Muscle of back (tissue), 13 donors: ENCODE data around the gene DEFB112. TPM values are rescaled to one million over a fixed set of nuclear protein-coding genes. Genes with fewer than 3 reads are reported as not detected.

Source experiments
- DNase-seq, 3 donors: peaks; one replicate each; pipeline versions ENCODE4 v3.0.0 to v3.0.0-alpha.2; 2013
- long read RNA-seq, 9 donors: transcript quantifications; one replicate each; lab custom pipeline, GENCODE V29; 2026
- polyA plus RNA-seq, 10 donors: library from polyadenylated mRNA; unstranded; fragments of 120-200 nt; gene quantifications; one replicate each; pipeline ENCODE4 v1.2.1, GENCODE V29; 2013; ENCODE audit not compliant: insufficient read length in 10 of 10

The DEFB112 gene
- not detected for polyA plus RNA-seq
- long read RNA-seq, donor 1: 0 reads
- long read RNA-seq, donor 2: 0 reads
- long read RNA-seq, donor 3: 0 reads
- long read RNA-seq, donor 4: 0 reads
- long read RNA-seq, donor 5: 0 reads
- long read RNA-seq, donor 6: 0 reads
- long read RNA-seq, donor 7: 0 reads
- long read RNA-seq, donor 8: 0 reads
- long read RNA-seq, donor 9: 0 reads

- no peak for DNase-seq
These were observed at the start of gene DEFB112 for GRCh38 chr6:50049829-50050228. Gene DEFB112 (minus strand): TSS chr6:50049929. CDS start chr6:50049869, 60 bp downstream.

- DNase-seq: no peak
These were observed 48.9 kb upstream of the DEFB112 start for GRCh38 chr6:50098641-50098993.

- no peak for DNase-seq
These were observed 48.4 kb upstream of the DEFB112 start for GRCh38 chr6:50097966-50098640.

- DNase-seq: no peak
These were observed 46.6 kb upstream of the DEFB112 start for GRCh38 chr6:50096296-50096695.

- no peak for DNase-seq
These were observed 44.2 kb upstream of the DEFB112 start for GRCh38 chr6:50093938-50094272.

GRCh38 chr6:50093116-50093937 lies 43.6 kb upstream of the DEFB112 start:
- DNase-seq: no peak

GRCh38 chr6:50091641-50092040 lies 41.9 kb upstream of the DEFB112 start:
- no peak for DNase-seq

- DNase-seq: no peak
These were observed 40.2 kb upstream of the DEFB112 start for GRCh38 chr6:50089911-50090310.

- DNase-seq: peak; percentile 6 to 57 (median 30)
These were observed 37.7 kb upstream of the DEFB112 start for GRCh38 chr6:50087231-50087954.

GRCh38 chr6:50077385-50077784 lies 27.7 kb upstream of the DEFB112 start:
- no peak for DNase-seq

- no peak for DNase-seq
These were observed 26.7 kb upstream of the DEFB112 start for GRCh38 chr6:50076431-50076830.

- no peak for DNase-seq
These were observed 22.2 kb upstream of the DEFB112 start for GRCh38 chr6:50071921-50072320.

- DNase-seq: no peak
These were observed 20.4 kb upstream of the DEFB112 start for GRCh38 chr6:50070101-50070500.

- DNase-seq: no peak
These were observed 12.3 kb upstream of the DEFB112 start for GRCh38 chr6:50062051-50062450.

GRCh38 chr6:50056242-50056641 lies 6.5 kb upstream of the DEFB112 start:
- no peak for DNase-seq

- DNase-seq: no peak
These were observed 2.7 kb downstream of the DEFB112 start for GRCh38 chr6:50047026-50047425.

GRCh38 chr6:50030777-50031562 lies 18.8 kb downstream of the DEFB112 start:
- DNase-seq: no peak

- no peak for DNase-seq
These were observed 19.4 kb downstream of the DEFB112 start for GRCh38 chr6:50030350-50030749.

- no peak for DNase-seq
These were observed 24.5 kb downstream of the DEFB112 start for GRCh38 chr6:50025258-50025657.

GRCh38 chr6:50021894-50022293 lies 27.8 kb downstream of the DEFB112 start, which contains the start of gene DEFB110:
Gene DEFB110 (minus strand): TSS chr6:50021994. CDS start chr6:50021935, 59 bp downstream.
- no peak for DNase-seq

- DNase-seq: peak in 1 of 3 donors; percentile 1
These were observed 41.9 kb downstream of the DEFB112 start for GRCh38 chr6:50007819-50008218.
